Spleen (tissue), 7 donors: ENCODE measurements around the gene MALAT1.

ENCODE experiments used
- CTCF ChIP-seq, 11 experiments: fragments of 200-600 bp in 7 of 11; fragments of 450-650 bp in 4 of 11; sonication (generic) in 4 of 11; IDR thresholded peaks in 8 of 11; conservative IDR thresholded peaks in 3 of 11; 1 replicate in 7 of 11; 2 replicates in 4 of 11; pipeline versions ENCODE4 v1.4.0 to v1.8.0; 2016 to 2021; ENCODE audit warnings: antibody characterized with exemption in 11 of 11, inconsistent platforms in 4 of 11, mild to moderate bottlenecking in 1 of 11
- POLR2A ChIP-seq, 3 donors: fragments of 450-650 bp; IDR thresholded peaks; one replicate each; pipeline ENCODE4 v1.5.1; 2017; ENCODE audit warnings: antibody characterized with exemption in 3 of 3, mild to moderate bottlenecking in 1 of 3
- POLR2AphosphoS5 ChIP-seq, 3 donors: sonication (generic); formaldehyde crosslinking; IDR thresholded peaks; one replicate each; pipeline ENCODE4 v1.5.1; 2017; ENCODE audit warnings: antibody characterized with exemption in 3 of 3
- donor health status: DM: no; HTN: no; CAD: no; lungs with moderate emphysema.
- donor health status: DM: no; HTN: no; CAD: no.
- donor health status: DM: no; HTN: no; CAD: no.

GRCh38 chr11:65535102-65535501, 36.3 kb downstream of the MALAT1 start:
- TF ChIP-seq CTCF (IDR thresholded peaks at IDR 0.05 in 8 of 11, conservative IDR thresholded peaks at IDR 0.05 in 3 of 11) (no peak), POLR2A (IDR thresholded peaks at IDR 0.05) (no peak), POLR2AphosphoS5 (IDR thresholded peaks at IDR 0.05) (peak in 1 of 3 donors; percentile 50)
